ENCODE data around the gene PAX2.

- TF ChIP-seq ZNF639 (CRISPR knock-in tag; conservative IDR thresholded peaks at IDR 0.05) (no peak), POLR2A (IDR thresholded peaks at IDR 0.05; ENCODE audit: insufficient read depth in 1 of 2, low read depth in 2 of 2, low read length in 2 of 2) (no peak), CTCF (CRISPR knock-in tag; IDR thresholded peaks at IDR 0.05) (no peak), ZBTB21 (CRISPR knock-in tag; IDR thresholded peaks at IDR 0.05) (no peak), ATF2 (CRISPR knock-in tag; IDR thresholded peaks at IDR 0.05) (no peak), ZNF282 (IDR thresholded peaks at IDR 0.05; ENCODE audit: partially characterized antibody) (no peak)
These were observed 20.3 kb upstream of the PAX2 start for GRCh38 chr10:100725071-100725471.

Data from HepG2 (cell line).